ENCODE data around the gene MKX.

GRCh38 chr10:27779462-27780015 lies 33.9 kb upstream of the MKX start:
- TF ChIP-seq REST (IDR thresholded peaks at IDR 0.05; ENCODE audit: insufficient replicate concordance, low read depth) (no peak), CTCF (IDR thresholded peaks at IDR 0.05; ENCODE audit: insufficient read depth, low read length) (no peak), SPI1 (IDR thresholded peaks at IDR 0.05; ENCODE audit: borderline replicate concordance, low read depth) (no peak), POLR2AphosphoS5 (IDR thresholded peaks at IDR 0.05; ENCODE audit: low read depth) (no peak)

Data from HL-60 (cell line).